WTC11 (cell line): ENCODE results near the gene C5orf24. TPM values are rescaled to one million over a fixed set of nuclear protein-coding genes. Genes with fewer than 3 reads are reported as not detected.

ENCODE experiments used
- ATAC-seq: fragments of 200-7000 bp; cut with Tn5 transposase; 2 replicates; pipeline ENCODE4 v1.10.0; 2021; ENCODE audit warnings: mild to moderate bottlenecking, moderate library complexity
- CTCF ChIA-PET: fragments of 300-600 bp; sonication (Branson Sonifier 250); formaldehyde crosslinking; loops from one replicate; lab custom pipeline; 2021; ENCODE audit warnings: antibody characterized with exemption; lab: Charles Lee
- POLR2A ChIA-PET: fragments of 350-600 bp; sonication (Branson Sonifier 250); formaldehyde crosslinking; loops from one replicate; lab custom pipeline; 2021; ENCODE audit warnings: antibody characterized with exemption; lab: Charles Lee
- DNase-seq: peaks from one replicate; pipeline ENCODE4 v3.0.0; 2021; ENCODE audit warnings: low spot score
- H3K27ac Mint-ChIP-seq: 2 replicates; pipeline ENCODE4 v1.8.0; 2021; ENCODE audit warnings: mixed read lengths
- H3K27me3 Mint-ChIP-seq: 2 replicates; pipeline ENCODE4 v1.8.0; 2021; ENCODE audit warnings: low read depth, mild to moderate bottlenecking, moderate library complexity, mixed read lengths
- H3K36me3 Mint-ChIP-seq: 2 replicates; pipeline ENCODE4 v1.8.0; 2021; ENCODE audit warnings: mixed read lengths
- H3K4me1 Mint-ChIP-seq: 2 replicates; pipeline ENCODE4 v1.8.0; 2022; ENCODE audit warnings: mixed read lengths
- H3K4me3 Mint-ChIP-seq: 2 replicates; pipeline ENCODE4 v1.8.0; 2021; ENCODE audit warnings: mild to moderate bottlenecking, moderate library complexity, mixed read lengths
- H3K9me3 Mint-ChIP-seq: 2 replicates; pipeline ENCODE4 v1.8.0; 2021; ENCODE audit warnings: mixed read lengths
- CREM ChIP-seq: sonication (generic); formaldehyde crosslinking; IDR thresholded peaks from 2 replicates; pipeline ENCODE4 v1.8.1; 2022; ENCODE audit warnings: mild to moderate bottlenecking, missing genetic modification reagents, moderate library complexity
- ETV6 ChIP-seq: sonication (generic); formaldehyde crosslinking; IDR thresholded peaks from 2 replicates; pipeline ENCODE4 v1.8.1; 2022; ENCODE audit warnings: mild to moderate bottlenecking, missing genetic modification reagents
- FOXP1 ChIP-seq: sonication (generic); formaldehyde crosslinking; IDR thresholded peaks from 2 replicates; pipeline ENCODE4 v1.8.0; 2022; ENCODE audit warnings: missing genetic modification reagents, mild to moderate bottlenecking, moderate library complexity, borderline replicate concordance
- GRHL2 ChIP-seq: fragments of 250-450 bp; sonication (Bioruptor Pico); IDR thresholded peaks from 2 replicates; pipeline ENCODE4 v1.8.0; 2022; ENCODE audit warnings: mild to moderate bottlenecking, moderate library complexity; ENCODE audit not compliant: insufficient replicate concordance, severe bottlenecking
- IRF2 ChIP-seq: sonication (generic); formaldehyde crosslinking; IDR thresholded peaks from 2 replicates; pipeline ENCODE4 v1.8.0; 2022; ENCODE audit warnings: low read depth, missing genetic modification reagents, borderline replicate concordance
- KAT7 ChIP-seq: sonication (generic); formaldehyde crosslinking; IDR thresholded peaks from 2 replicates; pipeline ENCODE4 v1.8.1; 2023; ENCODE audit warnings: missing genetic modification reagents, mild to moderate bottlenecking, borderline replicate concordance
- MXD4 ChIP-seq: fragments of 250-450 bp; sonication (Bioruptor Pico); IDR thresholded peaks from 2 replicates; pipeline ENCODE4 v1.8.0; 2021; ENCODE audit warnings: mild to moderate bottlenecking, moderate library complexity, borderline replicate concordance
- MYBL2 ChIP-seq: sonication (generic); formaldehyde crosslinking; IDR thresholded peaks from 2 replicates; pipeline ENCODE4 v1.8.1; 2023; ENCODE audit warnings: mild to moderate bottlenecking, moderate library complexity, missing genetic modification reagents
- NR1H2 ChIP-seq: sonication (generic); formaldehyde crosslinking; IDR thresholded peaks from 2 replicates; pipeline ENCODE4 v1.9.0; 2021; ENCODE audit warnings: mild to moderate bottlenecking, moderate library complexity, missing genetic modification reagents
- RORB ChIP-seq: fragments of 250-450 bp; sonication (Bioruptor Pico); IDR thresholded peaks from 2 replicates; pipeline ENCODE4 v1.9.0; 2021; ENCODE audit warnings: mild to moderate bottlenecking
- ZNF121 ChIP-seq: sonication (generic); formaldehyde crosslinking; IDR thresholded peaks from 2 replicates; pipeline ENCODE4 v1.8.0; 2023; ENCODE audit warnings: missing genetic modification reagents
- total RNA-seq: library from RNA; stranded (reverse); gene quantifications from 3 replicates; pipeline ENCODE4 v1.2.3, GENCODE V29; 2021
- TF ChIP-seq, protein P1 (sequence below): sonication (generic); formaldehyde crosslinking; IDR thresholded peaks from 2 replicates; pipeline ENCODE4 v1.8.1; 2023; ENCODE audit warnings: mild to moderate bottlenecking, missing genetic modification reagents, borderline replicate concordance
- TF ChIP-seq, protein P2 (sequence below): sonication (generic); formaldehyde crosslinking; IDR thresholded peaks from 2 replicates; pipeline ENCODE4 v1.8.0; 2022; ENCODE audit warnings: mild to moderate bottlenecking, missing genetic modification reagents
- TF ChIP-seq, protein P3 (sequence below): sonication (generic); formaldehyde crosslinking; IDR thresholded peaks from 2 replicates; pipeline ENCODE4 v1.8.0; 2022; ENCODE audit warnings: mild to moderate bottlenecking, missing genetic modification reagents
- TF ChIP-seq, protein P4 (sequence below): sonication (generic); formaldehyde crosslinking; IDR thresholded peaks from 2 replicates; pipeline ENCODE4 v1.8.0; 2023; ENCODE audit warnings: missing genetic modification reagents, mild to moderate bottlenecking, borderline replicate concordance
- TF ChIP-seq, protein P5 (sequence below): fragments of 250-450 bp; sonication (Bioruptor Pico); IDR thresholded peaks from 2 replicates; pipeline ENCODE4 v1.9.0; 2021; ENCODE audit warnings: mild to moderate bottlenecking
- TF ChIP-seq, protein P6 (sequence below): sonication (generic); formaldehyde crosslinking; IDR thresholded peaks from 2 replicates; pipeline ENCODE4 v1.8.0; 2022; ENCODE audit warnings: missing genetic modification reagents

Gene C5orf24
- total RNA-seq, 1 experiment from 2014 or later: 15.7 TPM

DNA sequence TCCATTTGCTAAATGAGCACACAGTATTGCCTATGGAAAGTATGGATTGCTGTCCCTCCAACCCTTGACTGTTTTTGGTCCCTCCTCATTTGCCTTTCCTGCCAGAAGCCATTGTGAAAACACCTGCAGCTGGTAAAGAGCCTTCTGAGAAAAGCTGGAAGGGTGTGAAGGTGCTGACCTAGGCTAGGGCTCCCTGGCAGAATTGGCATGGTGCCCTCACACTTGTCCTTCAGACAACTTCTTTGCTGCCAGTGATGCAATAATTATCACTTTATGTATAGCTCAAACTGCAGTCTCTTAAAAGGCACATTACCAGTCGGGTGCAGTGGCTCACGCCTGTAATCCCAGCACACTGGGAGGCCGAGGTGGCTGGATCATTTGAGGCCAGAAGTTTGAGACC, 32.6 kb downstream of the C5orf24 start:
- Mint-ChIP-seq H3K36me3 (peaks cover 5% of the 10 kb centered on the region; the same call in 1 of the 2 replicates), H3K4me3 (no peak overlapping the region), H3K27me3 (no peaks in the 10 kb centered on the region; the same call in 1 of the 2 replicates), H3K9me3 (no peaks in the 10 kb centered on the region), H3K4me1 (peaks cover 16% of the 10 kb centered on the region), H3K27ac (no peak overlapping the region)
- ATAC-seq (no peak), DNase-seq (no peak)
- TF ChIP-seq FOXP1: no peak
- no peak for TF ChIP-seq IRF2 (CRISPR knock-in tag)
- TF ChIP-seq, protein P1, sequence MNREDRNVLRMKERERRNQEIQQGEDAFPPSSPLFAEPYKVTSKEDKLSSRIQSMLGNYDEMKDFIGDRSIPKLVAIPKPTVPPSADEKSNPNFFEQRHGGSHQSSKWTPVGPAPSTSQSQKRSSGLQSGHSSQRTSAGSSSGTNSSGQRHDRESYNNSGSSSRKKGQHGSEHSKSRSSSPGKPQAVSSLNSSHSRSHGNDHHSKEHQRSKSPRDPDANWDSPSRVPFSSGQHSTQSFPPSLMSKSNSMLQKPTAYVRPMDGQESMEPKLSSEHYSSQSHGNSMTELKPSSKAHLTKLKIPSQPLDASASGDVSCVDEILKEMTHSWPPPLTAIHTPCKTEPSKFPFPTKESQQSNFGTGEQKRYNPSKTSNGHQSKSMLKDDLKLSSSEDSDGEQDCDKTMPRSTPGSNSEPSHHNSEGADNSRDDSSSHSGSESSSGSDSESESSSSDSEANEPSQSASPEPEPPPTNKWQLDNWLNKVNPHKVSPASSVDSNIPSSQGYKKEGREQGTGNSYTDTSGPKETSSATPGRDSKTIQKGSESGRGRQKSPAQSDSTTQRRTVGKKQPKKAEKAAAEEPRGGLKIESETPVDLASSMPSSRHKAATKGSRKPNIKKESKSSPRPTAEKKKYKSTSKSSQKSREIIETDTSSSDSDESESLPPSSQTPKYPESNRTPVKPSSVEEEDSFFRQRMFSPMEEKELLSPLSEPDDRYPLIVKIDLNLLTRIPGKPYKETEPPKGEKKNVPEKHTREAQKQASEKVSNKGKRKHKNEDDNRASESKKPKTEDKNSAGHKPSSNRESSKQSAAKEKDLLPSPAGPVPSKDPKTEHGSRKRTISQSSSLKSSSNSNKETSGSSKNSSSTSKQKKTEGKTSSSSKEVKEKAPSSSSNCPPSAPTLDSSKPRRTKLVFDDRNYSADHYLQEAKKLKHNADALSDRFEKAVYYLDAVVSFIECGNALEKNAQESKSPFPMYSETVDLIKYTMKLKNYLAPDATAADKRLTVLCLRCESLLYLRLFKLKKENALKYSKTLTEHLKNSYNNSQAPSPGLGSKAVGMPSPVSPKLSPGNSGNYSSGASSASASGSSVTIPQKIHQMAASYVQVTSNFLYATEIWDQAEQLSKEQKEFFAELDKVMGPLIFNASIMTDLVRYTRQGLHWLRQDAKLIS (CRISPR knock-in tag): no peak
- no peak for TF ChIP-seq CREM (CRISPR knock-in tag)
- no peak for TF ChIP-seq GRHL2 (CRISPR knock-in tag)
- TF ChIP-seq, protein P2, sequence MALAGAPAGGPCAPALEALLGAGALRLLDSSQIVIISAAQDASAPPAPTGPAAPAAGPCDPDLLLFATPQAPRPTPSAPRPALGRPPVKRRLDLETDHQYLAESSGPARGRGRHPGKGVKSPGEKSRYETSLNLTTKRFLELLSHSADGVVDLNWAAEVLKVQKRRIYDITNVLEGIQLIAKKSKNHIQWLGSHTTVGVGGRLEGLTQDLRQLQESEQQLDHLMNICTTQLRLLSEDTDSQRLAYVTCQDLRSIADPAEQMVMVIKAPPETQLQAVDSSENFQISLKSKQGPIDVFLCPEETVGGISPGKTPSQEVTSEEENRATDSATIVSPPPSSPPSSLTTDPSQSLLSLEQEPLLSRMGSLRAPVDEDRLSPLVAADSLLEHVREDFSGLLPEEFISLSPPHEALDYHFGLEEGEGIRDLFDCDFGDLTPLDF (CRISPR knock-in tag): no peak
- no peak for TF ChIP-seq MYBL2 (CRISPR knock-in tag)
- no peak for TF ChIP-seq ETV6 (CRISPR knock-in tag)
- TF ChIP-seq NR1H2 (CRISPR knock-in tag): no peak
- TF ChIP-seq KAT7 (CRISPR knock-in tag): no peak
- TF ChIP-seq, protein P3, sequence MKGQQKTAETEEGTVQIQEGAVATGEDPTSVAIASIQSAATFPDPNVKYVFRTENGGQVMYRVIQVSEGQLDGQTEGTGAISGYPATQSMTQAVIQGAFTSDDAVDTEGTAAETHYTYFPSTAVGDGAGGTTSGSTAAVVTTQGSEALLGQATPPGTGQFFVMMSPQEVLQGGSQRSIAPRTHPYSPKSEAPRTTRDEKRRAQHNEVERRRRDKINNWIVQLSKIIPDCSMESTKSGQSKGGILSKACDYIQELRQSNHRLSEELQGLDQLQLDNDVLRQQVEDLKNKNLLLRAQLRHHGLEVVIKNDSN: no peak
- TF ChIP-seq, protein P4, sequence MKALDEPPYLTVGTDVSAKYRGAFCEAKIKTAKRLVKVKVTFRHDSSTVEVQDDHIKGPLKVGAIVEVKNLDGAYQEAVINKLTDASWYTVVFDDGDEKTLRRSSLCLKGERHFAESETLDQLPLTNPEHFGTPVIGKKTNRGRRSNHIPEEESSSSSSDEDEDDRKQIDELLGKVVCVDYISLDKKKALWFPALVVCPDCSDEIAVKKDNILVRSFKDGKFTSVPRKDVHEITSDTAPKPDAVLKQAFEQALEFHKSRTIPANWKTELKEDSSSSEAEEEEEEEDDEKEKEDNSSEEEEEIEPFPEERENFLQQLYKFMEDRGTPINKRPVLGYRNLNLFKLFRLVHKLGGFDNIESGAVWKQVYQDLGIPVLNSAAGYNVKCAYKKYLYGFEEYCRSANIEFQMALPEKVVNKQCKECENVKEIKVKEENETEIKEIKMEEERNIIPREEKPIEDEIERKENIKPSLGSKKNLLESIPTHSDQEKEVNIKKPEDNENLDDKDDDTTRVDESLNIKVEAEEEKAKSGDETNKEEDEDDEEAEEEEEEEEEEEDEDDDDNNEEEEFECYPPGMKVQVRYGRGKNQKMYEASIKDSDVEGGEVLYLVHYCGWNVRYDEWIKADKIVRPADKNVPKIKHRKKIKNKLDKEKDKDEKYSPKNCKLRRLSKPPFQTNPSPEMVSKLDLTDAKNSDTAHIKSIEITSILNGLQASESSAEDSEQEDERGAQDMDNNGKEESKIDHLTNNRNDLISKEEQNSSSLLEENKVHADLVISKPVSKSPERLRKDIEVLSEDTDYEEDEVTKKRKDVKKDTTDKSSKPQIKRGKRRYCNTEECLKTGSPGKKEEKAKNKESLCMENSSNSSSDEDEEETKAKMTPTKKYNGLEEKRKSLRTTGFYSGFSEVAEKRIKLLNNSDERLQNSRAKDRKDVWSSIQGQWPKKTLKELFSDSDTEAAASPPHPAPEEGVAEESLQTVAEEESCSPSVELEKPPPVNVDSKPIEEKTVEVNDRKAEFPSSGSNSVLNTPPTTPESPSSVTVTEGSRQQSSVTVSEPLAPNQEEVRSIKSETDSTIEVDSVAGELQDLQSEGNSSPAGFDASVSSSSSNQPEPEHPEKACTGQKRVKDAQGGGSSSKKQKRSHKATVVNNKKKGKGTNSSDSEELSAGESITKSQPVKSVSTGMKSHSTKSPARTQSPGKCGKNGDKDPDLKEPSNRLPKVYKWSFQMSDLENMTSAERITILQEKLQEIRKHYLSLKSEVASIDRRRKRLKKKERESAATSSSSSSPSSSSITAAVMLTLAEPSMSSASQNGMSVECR (CRISPR knock-in tag): no peak
- TF ChIP-seq, protein P5, sequence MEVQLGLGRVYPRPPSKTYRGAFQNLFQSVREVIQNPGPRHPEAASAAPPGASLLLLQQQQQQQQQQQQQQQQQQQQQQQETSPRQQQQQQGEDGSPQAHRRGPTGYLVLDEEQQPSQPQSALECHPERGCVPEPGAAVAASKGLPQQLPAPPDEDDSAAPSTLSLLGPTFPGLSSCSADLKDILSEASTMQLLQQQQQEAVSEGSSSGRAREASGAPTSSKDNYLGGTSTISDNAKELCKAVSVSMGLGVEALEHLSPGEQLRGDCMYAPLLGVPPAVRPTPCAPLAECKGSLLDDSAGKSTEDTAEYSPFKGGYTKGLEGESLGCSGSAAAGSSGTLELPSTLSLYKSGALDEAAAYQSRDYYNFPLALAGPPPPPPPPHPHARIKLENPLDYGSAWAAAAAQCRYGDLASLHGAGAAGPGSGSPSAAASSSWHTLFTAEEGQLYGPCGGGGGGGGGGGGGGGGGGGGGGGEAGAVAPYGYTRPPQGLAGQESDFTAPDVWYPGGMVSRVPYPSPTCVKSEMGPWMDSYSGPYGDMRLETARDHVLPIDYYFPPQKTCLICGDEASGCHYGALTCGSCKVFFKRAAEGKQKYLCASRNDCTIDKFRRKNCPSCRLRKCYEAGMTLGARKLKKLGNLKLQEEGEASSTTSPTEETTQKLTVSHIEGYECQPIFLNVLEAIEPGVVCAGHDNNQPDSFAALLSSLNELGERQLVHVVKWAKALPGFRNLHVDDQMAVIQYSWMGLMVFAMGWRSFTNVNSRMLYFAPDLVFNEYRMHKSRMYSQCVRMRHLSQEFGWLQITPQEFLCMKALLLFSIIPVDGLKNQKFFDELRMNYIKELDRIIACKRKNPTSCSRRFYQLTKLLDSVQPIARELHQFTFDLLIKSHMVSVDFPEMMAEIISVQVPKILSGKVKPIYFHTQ (CRISPR knock-in tag): no peak
- TF ChIP-seq RORB: no peak
- no peak for TF ChIP-seq MXD4 (CRISPR knock-in tag)
- TF ChIP-seq, protein P6, sequence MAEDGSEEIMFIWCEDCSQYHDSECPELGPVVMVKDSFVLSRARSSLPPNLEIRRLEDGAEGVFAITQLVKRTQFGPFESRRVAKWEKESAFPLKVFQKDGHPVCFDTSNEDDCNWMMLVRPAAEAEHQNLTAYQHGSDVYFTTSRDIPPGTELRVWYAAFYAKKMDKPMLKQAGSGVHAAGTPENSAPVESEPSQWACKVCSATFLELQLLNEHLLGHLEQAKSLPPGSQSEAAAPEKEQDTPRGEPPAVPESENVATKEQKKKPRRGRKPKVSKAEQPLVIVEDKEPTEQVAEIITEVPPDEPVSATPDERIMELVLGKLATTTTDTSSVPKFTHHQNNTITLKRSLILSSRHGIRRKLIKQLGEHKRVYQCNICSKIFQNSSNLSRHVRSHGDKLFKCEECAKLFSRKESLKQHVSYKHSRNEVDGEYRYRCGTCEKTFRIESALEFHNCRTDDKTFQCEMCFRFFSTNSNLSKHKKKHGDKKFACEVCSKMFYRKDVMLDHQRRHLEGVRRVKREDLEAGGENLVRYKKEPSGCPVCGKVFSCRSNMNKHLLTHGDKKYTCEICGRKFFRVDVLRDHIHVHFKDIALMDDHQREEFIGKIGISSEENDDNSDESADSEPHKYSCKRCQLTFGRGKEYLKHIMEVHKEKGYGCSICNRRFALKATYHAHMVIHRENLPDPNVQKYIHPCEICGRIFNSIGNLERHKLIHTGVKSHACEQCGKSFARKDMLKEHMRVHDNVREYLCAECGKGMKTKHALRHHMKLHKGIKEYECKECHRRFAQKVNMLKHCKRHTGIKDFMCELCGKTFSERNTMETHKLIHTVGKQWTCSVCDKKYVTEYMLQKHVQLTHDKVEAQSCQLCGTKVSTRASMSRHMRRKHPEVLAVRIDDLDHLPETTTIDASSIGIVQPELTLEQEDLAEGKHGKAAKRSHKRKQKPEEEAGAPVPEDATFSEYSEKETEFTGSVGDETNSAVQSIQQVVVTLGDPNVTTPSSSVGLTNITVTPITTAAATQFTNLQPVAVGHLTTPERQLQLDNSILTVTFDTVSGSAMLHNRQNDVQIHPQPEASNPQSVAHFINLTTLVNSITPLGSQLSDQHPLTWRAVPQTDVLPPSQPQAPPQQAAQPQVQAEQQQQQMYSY: no peak
- TF ChIP-seq ZNF121 (CRISPR knock-in tag): no peak
- POLR2A ChIA-PET: no interaction called here
- CTCF ChIA-PET: no interaction called here
